ENCODE data around the gene PTPRR.

DNA sequence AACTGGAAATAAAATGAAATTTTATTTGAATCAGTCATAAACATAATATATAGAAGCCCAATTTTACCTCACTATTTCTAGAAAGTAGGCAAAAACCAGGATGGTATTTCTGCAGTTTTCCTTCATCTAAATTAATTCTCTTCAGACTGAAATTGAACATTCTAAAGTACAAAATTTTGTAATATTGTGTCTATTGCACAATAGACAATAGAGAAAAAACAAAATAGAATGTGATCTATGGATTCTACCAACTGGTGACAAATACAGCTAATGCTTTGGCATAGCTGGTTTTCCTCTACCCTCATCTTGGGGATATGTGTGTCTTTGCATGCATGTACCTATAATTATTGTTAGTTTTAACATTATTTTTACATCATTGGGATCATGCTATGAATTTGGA is 8.5 kb upstream of the PTPRR start:
- TF ChIP-seq CTCF (IDR thresholded peaks at IDR 0.05 in 8 of 11, conservative IDR thresholded peaks at IDR 0.05 in 3 of 11), result no peak
- TF ChIP-seq POLR2A (IDR thresholded peaks at IDR 0.05), result no peak
- no peak for TF ChIP-seq POLR2AphosphoS5 (IDR thresholded peaks at IDR 0.05)
